K562 (cell line): ENCODE data around the gene POU3F1. TPM values are rescaled to one million over a fixed set of nuclear protein-coding genes. Genes with fewer than 3 reads are reported as not detected.

Source experiments
- ATAC-seq: fragments of 200-7000 bp; cut with Tn5 transposase; 3 replicates; pipeline ENCODE4 v1.9.1; 2020; ENCODE audit warnings: moderate library complexity
- BruUV-seq: library from RNA; stranded (reverse); fragments of 400-500 nt; replicated peaks from 2 replicates; lab custom pipeline; 2021; lab: Mats Ljungman, UMichigan
- CTCF ChIA-PET: fragments of 300-600 bp; formaldehyde crosslinking; extraction: SDS; loops from one replicate; lab custom pipeline; 2021; ENCODE audit warnings: low intra/inter-chr PET ratio; lab: Yijun Ruan, JAX
- POLR2A ChIA-PET: fragments of 300-600, 350-650 bp; sonication (Branson Sonifier 250); formaldehyde crosslinking; extraction: SDS; loops from one replicate; lab custom pipeline; 2021; ENCODE audit warnings: antibody characterized with exemption, inconsistent platforms; lab: Yijun Ruan, JAX
- DNase-seq, 4 experiments: peaks; one replicate each; pipeline versions ENCODE4 v3.0.0 to v3.0.0-alpha.2; 2011 to 2018; ENCODE audit warnings: low spot score in 3 of 4, mixed read lengths in 3 of 4; ENCODE audit errors: extremely low read depth in 1 of 4
- FAIRE-seq: peaks from 2 replicates; lab custom pipeline; 2011; peaks lifted over from hg19 to GRCh38; lab: Jason Lieb, UNC
- H2AFZ ChIP-seq: 2 replicates; pipeline ENCODE4 v1.6.0; 2011; ENCODE audit warnings: low read depth, low read length, control low read depth, inconsistent platforms
- H3K27ac ChIP-seq: fragments of 200-600 bp; 3 replicates; pipeline ENCODE4 v1.8.0; 2011; ENCODE audit warnings: low read depth, mild to moderate bottlenecking, control low read depth, inconsistent platforms, low read length, moderate library complexity, mixed read lengths; ENCODE audit errors: extremely low read depth
- H3K27me3 ChIP-seq, 2 experiments: fragments of 300-600 bp in 1 of 2; 2 replicates in 1 of 2; 3 replicates in 1 of 2; pipeline versions ENCODE4 v1.6.0 to v1.8.0; 2011; ENCODE audit warnings: inconsistent platforms in 2 of 2, low read length in 2 of 2, mild to moderate bottlenecking in 1 of 2, mixed read lengths in 1 of 2, moderate library complexity in 1 of 2; ENCODE audit not compliant: control insufficient read depth in 2 of 2, insufficient read depth in 2 of 2
- H3K36me3 ChIP-seq: fragments of 300-600 bp; 3 replicates; pipeline ENCODE4 v1.8.0; 2011; ENCODE audit warnings: mild to moderate bottlenecking, low read length, inconsistent platforms; ENCODE audit not compliant: control insufficient read depth, insufficient read depth
- H3K4me1 ChIP-seq, 2 experiments: fragments of 200-600 bp in 1 of 2; replicated peaks in 1 of 2; 2 replicates in 1 of 2; 3 replicates in 1 of 2; pipeline versions ENCODE4 v1.5.1 to v1.8.0; 2011; ENCODE audit warnings: inconsistent platforms in 2 of 2, low read length in 2 of 2, mild to moderate bottlenecking in 1 of 2, mixed read lengths in 1 of 2, moderate library complexity in 1 of 2; ENCODE audit not compliant: control insufficient read depth in 2 of 2, insufficient read depth in 2 of 2
- H3K4me2 ChIP-seq: 2 replicates; pipeline ENCODE4 v1.6.1; 2011; ENCODE audit warnings: low read length, control low read depth, inconsistent platforms, mixed read lengths; ENCODE audit not compliant: insufficient read depth
- H3K4me3 ChIP-seq: fragments of 200-600 bp; sonication (generic), shearing (Covaris generic); 2 replicates; pipeline ENCODE4 v1.5.1; 2016; ENCODE audit warnings: control low read depth, inconsistent platforms
- H3K79me2 ChIP-seq: fragments of 200-600 bp; 3 replicates; pipeline ENCODE4 v1.8.0; 2011; ENCODE audit warnings: low read length, inconsistent platforms; ENCODE audit not compliant: control insufficient read depth, insufficient read depth
- H3K9ac ChIP-seq, 2 experiments: 2 replicates each; pipeline versions ENCODE4 v1.6.0 to v1.6.1; 2011; ENCODE audit warnings: low read depth in 2 of 2, low read length in 2 of 2, control low read depth in 1 of 2, inconsistent platforms in 1 of 2, mild to moderate bottlenecking in 1 of 2, mixed read lengths in 1 of 2; ENCODE audit not compliant: insufficient read depth in 1 of 2
- H3K9me1 ChIP-seq: one replicate; pipeline ENCODE4 v1.6.0; 2011; ENCODE audit warnings: inconsistent platforms, mild to moderate bottlenecking, low read length, moderate library complexity; ENCODE audit not compliant: control insufficient read depth, insufficient read depth
- H3K9me3 ChIP-seq: replicated peaks from 2 replicates; pipeline ENCODE4 v1.5.1; 2011; ENCODE audit warnings: low read depth, low read length, inconsistent platforms; ENCODE audit not compliant: control insufficient read depth, insufficient read depth
- H4K20me1 ChIP-seq: replicated peaks from 2 replicates; pipeline ENCODE4 v1.6.1; 2011; ENCODE audit warnings: low read length, inconsistent platforms, mixed read lengths; ENCODE audit not compliant: control insufficient read depth, insufficient read depth
- BMI1 ChIP-seq: fragments of 150-350 bp; IDR thresholded peaks from 2 replicates; pipeline ENCODE4 v1.6.1; 2014; ENCODE audit warnings: low read length
- ELF4 ChIP-seq: fragments of 450-650 bp; formaldehyde crosslinking; IDR thresholded peaks from 2 replicates; pipeline ENCODE4 v1.4.0; 2022; ENCODE audit warnings: missing genetic modification characterization
- EP300 ChIP-seq: IDR thresholded peaks from 2 replicates; pipeline ENCODE4 v1.6.1; 2012; ENCODE audit warnings: low read length, improper control_type of control experiment
- KAT2B ChIP-seq: IDR thresholded peaks from one replicate; pipeline ENCODE4 v1.6.1; 2012; ENCODE audit warnings: low read depth, mild to moderate bottlenecking, control low read depth, inconsistent platforms, low read length, moderate library complexity
- KLF10 ChIP-seq: fragments of 250-450 bp; sonication (Bioruptor Pico); IDR thresholded peaks from 2 replicates; pipeline ENCODE4 v1.6.1; 2021; ENCODE audit warnings: matching md5 sums
- L3MBTL2 ChIP-seq: fragments of 450-650 bp; IDR thresholded peaks from 2 replicates; pipeline ENCODE4 v1.6.1; 2016; ENCODE audit warnings: mild to moderate bottlenecking, moderate library complexity
- MEF2A ChIP-seq: IDR thresholded peaks from 2 replicates; pipeline ENCODE4 v1.6.1; 2011; ENCODE audit warnings: low read depth, mild to moderate bottlenecking, low read length, moderate library complexity; ENCODE audit not compliant: control insufficient read depth
- MTF1 ChIP-seq: fragments of 250-450 bp; sonication (Bioruptor Pico); IDR thresholded peaks from 2 replicates; pipeline ENCODE4 v1.9.0; 2021; ENCODE audit warnings: moderate library complexity, mild to moderate bottlenecking, inconsistent platforms, borderline replicate concordance
- PHB ChIP-seq: fragments of 250-450 bp; sonication (Bioruptor Pico); IDR thresholded peaks from 2 replicates; pipeline ENCODE4 v1.5.0; 2021
- PHB2 ChIP-seq: fragments of 450-650 bp; IDR thresholded peaks from 2 replicates; pipeline ENCODE4 v1.6.1; 2017; ENCODE audit warnings: low read depth
- WHSC1 ChIP-seq: IDR thresholded peaks from one replicate; pipeline ENCODE4 v1.6.1; 2012; ENCODE audit warnings: low read length, control low read depth, inconsistent platforms
- WGBS: fragments of 100-300 bp; shearing (Covaris generic); methylation state at CpG from one replicate; pipeline ENCODE4 v1.1.6; 2016; ENCODE audit warnings: low coverage, mixed read lengths; ENCODE audit not compliant: insufficient coverage; ENCODE audit errors: missing lambda C conversion rate; 5-methylcytosine and 5-hydroxymethylcytosine counted together
- in situ Hi-C: fragments of 300-500 bp; cut with MboI; formaldehyde crosslinking; loops from 4 replicates; pipeline ENCODE4 v1.15.0; 2018; ENCODE audit warnings: inconsistent platforms, mixed read lengths
- intact Hi-C: fragments of 100-400 bp; cut with micrococcal nuclease; formaldehyde crosslinking; loops from 2 replicates; pipeline ENCODE4 v1.14.2; 2022
- polyA plus RNA-seq, 8 experiments: library from polyadenylated mRNA; depleted of rRNA in 4 of 8; stranded (reverse) in 5 of 8; unstranded in 3 of 8; fragments of >200 nt; fragmentation: Nextera tagmentation in 2 of 8; fragmentation: Illumina TruSeq in 1 of 8; extraction: Ambion mirVana in 2 of 8; extraction: Trizol in 1 of 8; gene quantifications; 2 replicates each; pipeline versions ENCODE4 v1.2.1 to v1.2.3, GENCODE V29; 2011 to 2014; ENCODE audit warnings: inconsistent platforms in 1 of 8, missing spikeins in 1 of 8
- total RNA-seq, 7 experiments: library from RNA; depleted of rRNA in 6 of 7; stranded (reverse); fragments of >200 nt in 6 of 7; fragmentation: Illumina TruSeq in 2 of 7; extraction: Trizol in 2 of 7; gene quantifications; 2 replicates each; pipeline versions ENCODE4 v1.2.1 to v1.2.3, GENCODE V29; 2011 to 2021; ENCODE audit warnings: low replicate concordance in 1 of 7
- TF ChIP-seq, protein P1 (sequence below), 3 experiments: fragments of 200-800 bp in 1 of 3; fragments of 250-450 bp in 1 of 3; fragments of 450-650 bp in 1 of 3; sonication (Bioruptor Pico) in 1 of 3; sonication (Bioruptor generic) in 1 of 3; formaldehyde crosslinking in 1 of 3; IDR thresholded peaks; 2 replicates each; pipeline versions ENCODE4 v1.6.1 to v1.8.0; 2016 to 2022; ENCODE audit warnings: mild to moderate bottlenecking in 2 of 3, missing genetic modification characterization in 2 of 3, missing compliant biosample characterization in 1 of 3, moderate library complexity in 1 of 3
- TF ChIP-seq, protein P2 (sequence below), 2 experiments: fragments of 450-650 bp; IDR thresholded peaks; 2 replicates each; pipeline ENCODE4 v1.6.1; 2018; ENCODE audit warnings: mild to moderate bottlenecking in 2 of 2, low read depth in 1 of 2; ENCODE audit not compliant: partially characterized antibody in 2 of 2

Gene POU3F1
- total and polyA plus RNA-seq, 9 of the 15 experiments (the other 6 are each of a cell fraction or from before 2014, with no cell fraction given) = 0.09 TPM; not detected in 8

DNA sequence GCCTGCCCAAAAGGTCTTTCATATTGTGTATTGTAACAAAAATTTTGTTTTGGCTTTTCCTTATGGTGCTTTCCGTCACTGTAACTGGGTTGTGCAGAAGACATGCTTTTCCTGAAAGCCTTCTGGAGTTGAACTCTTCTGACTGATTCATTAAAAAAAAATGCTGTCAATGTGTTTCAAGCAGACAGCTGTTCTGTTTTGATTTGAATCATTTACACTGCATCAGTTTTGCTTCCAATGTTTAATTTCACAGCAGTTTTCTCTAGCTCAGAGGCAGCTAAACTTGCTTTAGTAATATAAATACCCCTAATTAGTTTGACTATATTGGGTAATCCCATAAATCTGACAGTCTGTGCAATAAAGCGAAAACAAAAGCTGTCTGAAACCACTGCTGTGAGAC, 26.2 kb downstream of the POU3F1 start (continued):
- no peak for TF ChIP-seq WHSC1
- no peak for TF ChIP-seq KAT2B
- no peak for TF ChIP-seq MTF1 (CRISPR knock-in tag)
- TF ChIP-seq PHB (CRISPR knock-in tag) = no peak
- TF ChIP-seq PHB2 = no peak
- no peak for TF ChIP-seq KLF10 (CRISPR knock-in tag)
- TF ChIP-seq EP300 = no peak
- TF ChIP-seq BMI1 = no peak
- no peak for TF ChIP-seq ELF4
- TF ChIP-seq, all 486 proteins: peak for 0

DNA sequence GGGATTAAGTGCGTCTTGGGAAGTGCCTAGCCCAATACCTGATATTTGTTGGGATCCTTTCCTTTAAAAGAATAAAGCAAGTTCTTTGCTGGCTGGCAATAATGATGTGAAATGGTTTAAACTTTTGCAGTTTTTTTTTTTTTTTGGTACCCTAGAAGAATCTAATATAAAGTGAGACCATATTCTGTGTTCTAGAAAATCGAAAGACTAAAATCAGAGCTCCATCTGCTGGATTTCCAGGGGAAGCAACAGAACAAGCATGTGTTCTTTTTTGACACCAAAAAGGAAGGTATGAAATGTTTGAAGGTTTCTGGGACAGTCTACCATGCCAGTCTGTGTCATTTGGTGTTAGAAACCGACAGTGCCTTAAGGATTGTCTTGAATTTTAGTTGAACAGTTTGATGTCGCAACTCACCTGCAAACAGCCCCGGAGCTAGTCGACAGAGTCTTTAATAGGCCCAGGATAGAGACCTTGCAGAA, 27.7 kb downstream of the POU3F1 start:
- FAIRE-seq (peak; percentile 6), DNase-seq (peak in 1 of 4 experiments; percentile 51), ATAC-seq (peak; percentile 64)
- Histone ChIP-seq H3K27me3 (no peaks in the 10 kb centered on the region), H3K36me3 (peaks cover 98% of the 10 kb centered on the region), H3K27ac (no peak overlapping the region), H3K9me1 (no peaks in the 10 kb centered on the region), H3K4me3 (no peak overlapping the region), H3K4me2 (no peak overlapping the region), H3K9ac (no peak overlapping the region), H4K20me1 (0 out of 2 replicates have a peak, but pooled peaks cover 7% of the 10 kb centered on the region), H2AFZ (no peak overlapping the region), H3K79me2 (peaks cover 55% of the 10 kb centered on the region), H3K4me1 (peaks cover 6 to 25% of the 10 kb centered on the region in 2 experiments; a peak in 3 of 5 replicates), H3K9me3 (no peaks in the 10 kb centered on the region)
- ChIA-PET CTCF (interaction anchor here (0.7 to 1.9 kb wide), 6 partner anchors 29 to 1460 kb away, joined by 3 to 10 read pairs (median 4); partner anchors contain the start of gene SF3A3), POLR2A (interaction anchor here (0.8 to 1.8 kb wide), 6 partner anchors 8 to 24 kb away, joined by 3 to 12 read pairs (median 4); no protein-coding TSS in a partner anchor)
- intact Hi-C loops (loop anchor here (1.0 kb wide), 1 partner anchor 29 kb away; the partner anchor contains the start of gene SF3A3), in situ Hi-C loops (no loop called here)
- WGBS = 86% methylated on average over 6 of the region's 6 CpGs
- no TSS peak for BruUV-seq
- TF ChIP-seq, protein P1, sequence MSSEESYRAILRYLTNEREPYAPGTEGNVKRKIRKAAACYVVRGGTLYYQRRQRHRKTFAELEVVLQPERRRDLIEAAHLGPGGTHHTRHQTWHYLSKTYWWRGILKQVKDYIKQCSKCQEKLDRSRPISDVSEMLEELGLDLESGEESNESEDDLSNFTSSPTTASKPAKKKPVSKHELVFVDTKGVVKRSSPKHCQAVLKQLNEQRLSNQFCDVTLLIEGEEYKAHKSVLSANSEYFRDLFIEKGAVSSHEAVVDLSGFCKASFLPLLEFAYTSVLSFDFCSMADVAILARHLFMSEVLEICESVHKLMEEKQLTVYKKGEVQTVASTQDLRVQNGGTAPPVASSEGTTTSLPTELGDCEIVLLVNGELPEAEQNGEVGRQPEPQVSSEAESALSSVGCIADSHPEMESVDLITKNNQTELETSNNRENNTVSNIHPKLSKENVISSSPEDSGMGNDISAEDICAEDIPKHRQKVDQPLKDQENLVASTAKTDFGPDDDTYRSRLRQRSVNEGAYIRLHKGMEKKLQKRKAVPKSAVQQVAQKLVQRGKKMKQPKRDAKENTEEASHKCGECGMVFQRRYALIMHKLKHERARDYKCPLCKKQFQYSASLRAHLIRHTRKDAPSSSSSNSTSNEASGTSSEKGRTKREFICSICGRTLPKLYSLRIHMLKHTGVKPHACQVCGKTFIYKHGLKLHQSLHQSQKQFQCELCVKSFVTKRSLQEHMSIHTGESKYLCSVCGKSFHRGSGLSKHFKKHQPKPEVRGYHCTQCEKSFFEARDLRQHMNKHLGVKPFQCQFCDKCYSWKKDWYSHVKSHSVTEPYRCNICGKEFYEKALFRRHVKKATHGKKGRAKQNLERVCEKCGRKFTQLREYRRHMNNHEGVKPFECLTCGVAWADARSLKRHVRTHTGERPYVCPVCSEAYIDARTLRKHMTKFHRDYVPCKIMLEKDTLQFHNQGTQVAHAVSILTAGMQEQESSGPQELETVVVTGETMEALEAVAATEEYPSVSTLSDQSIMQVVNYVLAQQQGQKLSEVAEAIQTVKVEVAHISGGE (CRISPR knock-in tag; IDR thresholded peaks at IDR 0.05) = peak in 1 of 3 experiments; percentile 80; a peak in 2 of 6 replicates
- TF ChIP-seq MEF2A (no peak), L3MBTL2 (peak; percentile 45; the same call in 1 of the 2 replicates)
- TF ChIP-seq, protein P2, sequence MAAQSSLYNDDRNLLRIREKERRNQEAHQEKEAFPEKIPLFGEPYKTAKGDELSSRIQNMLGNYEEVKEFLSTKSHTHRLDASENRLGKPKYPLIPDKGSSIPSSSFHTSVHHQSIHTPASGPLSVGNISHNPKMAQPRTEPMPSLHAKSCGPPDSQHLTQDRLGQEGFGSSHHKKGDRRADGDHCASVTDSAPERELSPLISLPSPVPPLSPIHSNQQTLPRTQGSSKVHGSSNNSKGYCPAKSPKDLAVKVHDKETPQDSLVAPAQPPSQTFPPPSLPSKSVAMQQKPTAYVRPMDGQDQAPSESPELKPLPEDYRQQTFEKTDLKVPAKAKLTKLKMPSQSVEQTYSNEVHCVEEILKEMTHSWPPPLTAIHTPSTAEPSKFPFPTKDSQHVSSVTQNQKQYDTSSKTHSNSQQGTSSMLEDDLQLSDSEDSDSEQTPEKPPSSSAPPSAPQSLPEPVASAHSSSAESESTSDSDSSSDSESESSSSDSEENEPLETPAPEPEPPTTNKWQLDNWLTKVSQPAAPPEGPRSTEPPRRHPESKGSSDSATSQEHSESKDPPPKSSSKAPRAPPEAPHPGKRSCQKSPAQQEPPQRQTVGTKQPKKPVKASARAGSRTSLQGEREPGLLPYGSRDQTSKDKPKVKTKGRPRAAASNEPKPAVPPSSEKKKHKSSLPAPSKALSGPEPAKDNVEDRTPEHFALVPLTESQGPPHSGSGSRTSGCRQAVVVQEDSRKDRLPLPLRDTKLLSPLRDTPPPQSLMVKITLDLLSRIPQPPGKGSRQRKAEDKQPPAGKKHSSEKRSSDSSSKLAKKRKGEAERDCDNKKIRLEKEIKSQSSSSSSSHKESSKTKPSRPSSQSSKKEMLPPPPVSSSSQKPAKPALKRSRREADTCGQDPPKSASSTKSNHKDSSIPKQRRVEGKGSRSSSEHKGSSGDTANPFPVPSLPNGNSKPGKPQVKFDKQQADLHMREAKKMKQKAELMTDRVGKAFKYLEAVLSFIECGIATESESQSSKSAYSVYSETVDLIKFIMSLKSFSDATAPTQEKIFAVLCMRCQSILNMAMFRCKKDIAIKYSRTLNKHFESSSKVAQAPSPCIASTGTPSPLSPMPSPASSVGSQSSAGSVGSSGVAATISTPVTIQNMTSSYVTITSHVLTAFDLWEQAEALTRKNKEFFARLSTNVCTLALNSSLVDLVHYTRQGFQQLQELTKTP (IDR thresholded peaks at IDR 0.05; ENCODE audit: low read depth in 1 of 2, partially characterized antibody in 2 of 2) = peak in 1 of 2 experiments; percentile 23
